ENCODE data around the gene SUN1. TPM values are rescaled to one million over a fixed set of nuclear protein-coding genes. Genes with fewer than 3 reads are reported as not detected.

Gene SUN1
- total RNA-seq, 2 experiments from 2014 or later, result 41.4 to 46.3 TPM

DNA sequence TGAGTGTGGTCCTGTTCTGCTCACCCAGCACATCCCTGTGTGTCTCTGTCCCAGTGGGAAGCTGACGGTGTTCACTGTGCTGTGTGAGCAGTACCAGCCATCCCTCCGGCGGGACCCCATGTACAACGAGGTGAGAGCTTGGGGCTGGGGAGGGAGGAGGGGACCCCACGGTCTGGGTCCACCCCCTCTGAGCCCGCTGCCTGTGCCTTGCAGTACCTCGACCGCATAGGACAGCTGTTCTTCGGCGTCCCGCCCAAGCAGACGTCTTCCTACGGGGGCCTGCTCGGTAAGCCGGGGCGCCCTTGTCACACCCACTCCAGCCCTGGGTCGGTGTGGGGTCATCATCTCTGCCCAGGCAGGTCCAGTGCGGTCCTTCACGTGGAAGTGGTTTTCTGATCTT, 61.4 kb downstream of the SUN1 start:
- DNase-seq (no peak), ATAC-seq (no peak)
- CTCF ChIA-PET, result no interaction called here
- H3K9me3 Mint-ChIP-seq (ENCODE audit: low read depth), result no peaks in the 10 kb centered on the region
- H3K27me3 Mint-ChIP-seq, result no peaks in the 10 kb centered on the region
- peaks cover 45% of the 10 kb centered on the region for H3K36me3 Mint-ChIP-seq
- no peak overlapping the region for H3K4me3 Mint-ChIP-seq
- H3K4me1 Mint-ChIP-seq, result no peaks in the 10 kb centered on the region
- H3K27ac Mint-ChIP-seq, result no peak overlapping the region

DNA sequence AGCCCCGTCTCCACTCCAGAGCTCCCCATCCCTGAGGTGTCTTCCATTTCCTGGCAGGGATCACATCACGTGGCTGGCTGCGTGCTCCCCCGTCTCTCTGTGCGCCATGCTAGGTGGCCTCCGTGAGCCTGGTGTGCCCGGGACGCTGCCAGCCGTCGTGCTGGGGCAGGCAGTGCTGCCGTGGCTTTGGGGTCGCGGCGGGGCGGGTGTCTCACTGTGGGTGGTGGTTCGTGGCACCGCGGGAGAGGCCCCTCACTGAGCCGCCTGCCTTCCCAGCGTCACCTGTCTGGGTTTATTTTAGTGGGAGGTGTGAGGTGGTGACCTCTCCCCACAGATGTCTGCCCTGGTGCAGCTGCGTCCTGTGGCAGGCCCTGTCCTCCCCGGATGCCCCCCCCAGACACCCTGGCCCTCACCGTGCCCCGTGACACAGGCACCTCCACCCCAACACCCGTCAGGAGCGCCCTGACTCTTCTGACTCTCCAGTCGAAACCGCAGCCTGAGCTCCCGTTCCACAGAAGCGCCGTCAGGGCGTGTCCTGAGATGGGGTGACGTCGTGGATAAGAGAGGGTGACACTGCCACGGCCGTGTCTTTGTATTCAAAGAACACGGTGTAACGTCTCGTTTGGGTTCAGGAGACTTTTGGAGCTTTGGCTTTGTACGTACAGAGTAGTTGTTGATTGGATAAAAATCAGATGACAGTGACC, 62.0 kb downstream of the SUN1 start:
- Mint-ChIP-seq H3K27ac (no peak overlapping the region), H3K36me3 (peaks cover 42% of the 10 kb centered on the region)
- CTCF ChIA-PET, result no interaction called here

DNA sequence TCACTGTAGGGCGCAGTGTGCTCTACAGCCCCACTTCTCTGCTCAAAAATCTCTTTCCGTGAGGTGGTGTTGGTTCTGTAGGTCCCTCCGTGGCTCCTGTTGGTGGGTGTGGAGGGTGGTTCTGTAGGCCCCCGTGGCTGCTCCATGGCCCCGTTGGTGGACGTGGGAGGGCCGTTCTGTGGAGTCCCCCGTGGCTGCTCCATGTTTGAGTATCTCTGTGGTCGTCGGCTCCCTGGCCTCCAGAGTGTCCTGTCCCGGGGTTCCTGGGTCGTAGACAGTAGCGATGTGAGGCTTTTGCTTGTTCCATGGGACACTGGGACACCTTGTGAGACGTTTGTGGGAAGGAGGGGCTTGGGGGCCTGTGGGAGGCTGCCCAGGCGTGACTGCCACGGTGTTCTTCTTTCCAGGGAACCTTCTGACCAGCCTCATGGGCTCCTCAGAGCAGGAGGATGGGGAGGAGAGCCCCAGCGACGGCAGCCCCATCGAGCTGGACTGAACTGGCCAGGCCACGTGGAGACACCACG, 62.7 kb downstream of the SUN1 start:
- peaks cover 42% of the 10 kb centered on the region for H3K36me3 Mint-ChIP-seq
- DNase-seq (no peak), ATAC-seq (no peak)
- no peaks in the 10 kb centered on the region for H3K27me3 Mint-ChIP-seq
- no peak overlapping the region for H3K4me3 Mint-ChIP-seq
- no peaks in the 10 kb centered on the region for H3K9me3 Mint-ChIP-seq (ENCODE audit: low read depth)
- no peaks in the 10 kb centered on the region for H3K4me1 Mint-ChIP-seq
- H3K27ac Mint-ChIP-seq, result no peak overlapping the region
- CTCF ChIA-PET, result no interaction called here

More for the DNA sequence above, 62.0 kb downstream of the SUN1 start:
- no peaks in the 10 kb centered on the region for H3K4me1 Mint-ChIP-seq
- no peak for ATAC-seq
- H3K4me3 Mint-ChIP-seq, result no peak overlapping the region
- no peaks in the 10 kb centered on the region for H3K9me3 Mint-ChIP-seq (ENCODE audit: low read depth)
- no peak for DNase-seq
- H3K27me3 Mint-ChIP-seq, result no peaks in the 10 kb centered on the region

DNA sequence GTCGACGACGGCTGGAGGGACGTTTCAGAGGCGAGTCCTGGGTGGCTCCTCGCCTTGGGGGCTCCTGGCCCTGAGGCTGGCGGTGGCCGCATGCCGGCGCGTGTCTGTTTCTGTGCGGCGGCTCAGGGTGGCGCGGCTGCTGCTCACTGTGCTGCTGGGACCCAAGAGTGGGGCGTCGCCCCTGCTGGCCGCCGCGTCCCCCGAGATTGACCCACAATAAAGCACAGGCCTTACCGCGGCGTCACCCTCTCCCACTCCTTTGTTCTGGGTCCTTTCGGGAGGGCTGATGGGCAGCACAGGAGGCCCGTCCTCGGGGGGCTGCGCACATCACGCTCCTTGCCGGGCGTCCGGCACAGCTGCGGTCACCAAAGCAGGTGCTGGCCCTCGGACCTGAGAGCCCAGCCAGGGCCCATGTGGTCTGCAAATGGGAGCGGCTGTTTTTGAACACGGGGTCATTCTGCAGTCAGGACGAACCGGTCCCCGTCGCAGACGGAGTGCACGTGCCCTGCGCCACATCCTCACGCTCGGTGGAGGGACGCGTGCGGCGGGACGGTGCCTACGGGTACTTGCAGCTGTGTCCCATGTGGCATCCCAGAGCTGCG, 63.3 kb downstream of the SUN1 start:
- Mint-ChIP-seq H3K4me1 (no peaks in the 10 kb centered on the region), H3K36me3 (peaks cover 39% of the 10 kb centered on the region), H3K4me3 (no peak overlapping the region), H3K27ac (no peak overlapping the region), H3K27me3 (no peaks in the 10 kb centered on the region), H3K9me3 (ENCODE audit: low read depth) (no peaks in the 10 kb centered on the region)
- DNase-seq, result no peak
- CTCF ChIA-PET, result no interaction called here
- ATAC-seq, result no peak

DNA sequence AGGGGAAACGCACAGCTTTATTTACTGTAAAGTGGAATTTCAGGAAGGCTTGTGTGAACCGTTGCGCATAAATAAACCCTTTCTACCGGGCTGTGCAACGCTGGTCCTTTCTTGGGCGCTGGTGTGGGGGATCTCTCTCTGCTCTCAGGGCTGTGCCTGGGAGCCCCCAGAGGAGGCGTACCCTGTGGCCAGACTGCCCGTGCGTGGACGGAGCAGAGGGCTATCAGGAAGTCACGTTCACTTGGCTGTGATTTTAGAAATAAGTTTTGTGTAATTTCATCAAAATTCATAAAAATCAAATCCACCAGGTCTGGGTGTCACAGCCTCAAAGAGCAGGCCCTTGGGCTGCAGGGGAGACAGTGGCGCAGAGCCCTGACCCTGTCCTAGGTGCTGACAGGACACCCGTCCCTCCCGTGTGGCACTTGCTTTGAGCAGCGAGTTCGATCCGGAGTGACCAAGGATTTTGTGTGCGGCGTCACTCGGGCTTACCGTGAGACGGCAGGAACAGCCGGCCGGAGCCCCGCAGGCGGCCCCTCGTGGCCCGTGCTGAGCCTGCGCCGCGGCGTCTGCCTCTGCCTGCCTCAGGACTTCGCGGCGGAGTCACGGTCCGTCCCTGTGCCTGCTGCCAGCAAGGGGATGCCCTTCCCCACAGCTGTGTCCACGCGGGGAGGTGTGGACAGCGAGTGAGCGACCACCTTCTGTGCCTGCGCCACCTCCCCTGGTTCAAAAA, 64.2 kb downstream of the SUN1 start:
- Mint-ChIP-seq H3K4me1 (no peaks in the 10 kb centered on the region), H3K27ac (no peak overlapping the region), H3K36me3 (peaks cover 33% of the 10 kb centered on the region), H3K9me3 (ENCODE audit: low read depth) (no peaks in the 10 kb centered on the region), H3K27me3 (no peaks in the 10 kb centered on the region), H3K4me3 (no peak overlapping the region)
- ATAC-seq (no peak), DNase-seq (no peak)
- CTCF ChIA-PET, result no interaction called here

DNA sequence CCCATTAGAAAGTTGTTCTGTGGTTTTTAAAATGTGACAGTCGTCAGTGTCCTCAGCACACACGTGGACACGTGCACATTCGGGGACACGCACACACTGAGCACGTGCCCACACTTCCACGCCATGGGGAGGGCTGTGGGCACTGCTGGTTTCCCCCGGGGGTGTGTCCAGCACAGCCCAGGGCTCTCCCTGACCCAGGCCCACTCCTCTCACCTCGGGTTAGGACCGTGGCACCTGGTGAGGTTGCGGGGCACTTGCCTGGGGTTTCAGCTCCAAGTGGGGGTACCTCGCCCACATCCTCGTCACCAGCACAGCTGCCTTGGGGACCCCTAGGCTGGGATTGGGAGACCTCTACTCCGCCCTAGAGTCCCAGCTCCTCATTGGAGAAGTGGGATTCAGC, 64.8 kb downstream of the SUN1 start:
- no peaks in the 10 kb centered on the region for H3K27me3 Mint-ChIP-seq
- H3K27ac Mint-ChIP-seq, result no peak overlapping the region
- peaks cover 33% of the 10 kb centered on the region for H3K36me3 Mint-ChIP-seq
- H3K9me3 Mint-ChIP-seq (ENCODE audit: low read depth), result no peaks in the 10 kb centered on the region
- ATAC-seq (no peak), DNase-seq (no peak)
- H3K4me1 Mint-ChIP-seq, result no peaks in the 10 kb centered on the region
- CTCF ChIA-PET, result no interaction called here
- no peak overlapping the region for H3K4me3 Mint-ChIP-seq

DNA sequence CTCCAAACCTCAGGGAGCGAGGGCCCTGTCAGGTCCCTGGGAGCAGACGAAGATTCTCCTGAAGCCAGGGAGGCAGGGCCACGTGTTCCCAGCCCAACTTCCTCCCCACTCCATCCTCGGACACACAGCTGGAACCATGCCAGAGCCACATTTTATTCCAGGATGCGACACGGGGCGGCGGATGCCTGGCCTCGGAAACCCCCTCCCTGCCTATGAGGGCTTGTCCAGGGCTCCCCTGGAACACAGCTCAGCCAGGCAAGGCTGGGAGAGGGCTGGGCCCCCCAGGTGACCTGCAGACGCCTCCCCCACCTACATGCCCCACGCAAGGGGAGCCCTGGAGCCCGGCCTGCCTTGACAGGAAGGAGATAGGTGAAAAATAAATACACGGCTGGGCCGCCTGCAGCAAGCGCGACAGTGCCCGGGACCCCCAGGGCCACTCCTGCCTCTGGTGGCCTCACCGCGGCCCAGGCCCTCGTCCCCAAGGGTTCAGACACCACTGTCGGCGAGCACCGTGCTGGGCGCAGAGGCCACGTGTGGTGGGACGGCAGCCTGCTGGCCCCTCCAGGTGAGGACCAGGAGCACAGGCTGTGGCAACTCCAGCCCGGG, 65.6 kb downstream of the SUN1 start:
- no peaks in the 10 kb centered on the region for H3K9me3 Mint-ChIP-seq (ENCODE audit: low read depth)
- peaks cover 26% of the 10 kb centered on the region for H3K36me3 Mint-ChIP-seq
- DNase-seq, result no peak
- no peak for ATAC-seq
- no peak overlapping the region for H3K4me3 Mint-ChIP-seq
- H3K27ac Mint-ChIP-seq, result no peak overlapping the region
- no peaks in the 10 kb centered on the region for H3K27me3 Mint-ChIP-seq
- no peaks in the 10 kb centered on the region for H3K4me1 Mint-ChIP-seq
- CTCF ChIA-PET, result no interaction called here

DNA sequence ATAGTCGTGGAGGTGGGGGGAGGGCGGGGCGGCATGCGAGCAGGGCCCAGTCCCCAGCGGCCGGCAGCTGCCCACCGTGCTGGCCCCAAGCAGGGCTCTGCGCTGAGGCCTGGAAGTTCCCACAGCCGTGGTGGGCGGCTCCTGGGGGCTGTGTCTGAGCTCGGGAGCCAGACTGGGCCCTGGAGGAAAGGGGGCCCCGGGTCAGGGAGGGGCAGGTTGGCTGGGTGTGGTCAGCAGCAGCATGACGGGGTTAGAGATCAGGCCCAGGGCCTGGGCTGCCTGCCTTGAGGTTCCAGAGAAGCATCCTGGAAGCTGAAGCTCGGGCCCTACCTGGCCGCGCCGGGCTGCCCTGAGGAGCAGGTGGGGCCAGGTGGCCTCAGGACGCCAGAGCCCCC, 66.2 kb downstream of the SUN1 start:
- Mint-ChIP-seq H3K27me3 (no peaks in the 10 kb centered on the region), H3K9me3 (ENCODE audit: low read depth) (no peaks in the 10 kb centered on the region), H3K36me3 (peaks cover 20% of the 10 kb centered on the region), H3K27ac (no peak overlapping the region), H3K4me1 (no peaks in the 10 kb centered on the region), H3K4me3 (no peak overlapping the region)
- DNase-seq (no peak), ATAC-seq (no peak)
- CTCF ChIA-PET, result no interaction called here

DNA sequence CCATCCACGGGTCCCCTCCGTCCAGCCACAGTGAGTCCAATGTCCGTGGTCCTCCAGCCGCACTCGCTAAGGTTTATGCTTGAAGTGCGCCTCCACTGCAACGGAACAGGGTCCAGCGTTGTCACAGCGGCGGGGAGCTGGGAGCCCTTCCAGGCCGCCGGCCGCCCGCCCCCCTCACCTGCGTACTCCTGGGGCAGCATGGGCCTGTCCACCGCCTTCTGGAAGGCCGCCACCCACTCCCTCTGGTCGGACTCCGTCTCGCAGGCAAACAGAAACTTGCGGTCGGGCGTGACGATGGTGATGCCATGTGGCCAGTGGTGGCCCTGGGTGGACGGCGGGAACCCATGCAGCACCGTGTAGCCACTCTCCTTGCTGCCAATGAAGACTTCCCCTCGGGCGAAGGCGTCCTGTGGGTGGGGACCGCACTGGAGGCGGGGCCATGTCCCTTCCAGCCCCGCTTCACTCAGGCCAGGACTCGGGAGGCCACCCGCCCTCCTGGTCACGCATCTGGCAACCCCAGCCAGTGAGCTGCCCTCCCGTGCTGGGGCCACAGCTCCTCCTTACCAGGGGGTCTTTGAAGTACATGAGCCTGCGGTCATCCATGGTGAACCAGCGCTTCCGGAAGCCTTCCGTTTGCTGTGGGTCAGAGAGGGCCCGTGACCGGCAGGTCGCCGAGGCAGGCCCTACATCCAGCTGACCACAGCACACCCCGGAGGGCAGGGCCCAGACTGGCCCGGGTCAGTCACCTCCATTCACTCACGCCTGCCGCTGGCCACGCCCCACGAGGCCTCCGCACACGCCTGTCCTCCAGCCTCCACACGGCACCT, 66.8 kb downstream of the SUN1 start:
- no peak for DNase-seq
- CTCF ChIA-PET, result no interaction called here
- H3K4me1 Mint-ChIP-seq, result no peaks in the 10 kb centered on the region
- H3K27ac Mint-ChIP-seq, result no peak overlapping the region
- H3K4me3 Mint-ChIP-seq, result no peak overlapping the region
- peaks cover 15% of the 10 kb centered on the region for H3K36me3 Mint-ChIP-seq
- no peaks in the 10 kb centered on the region for H3K9me3 Mint-ChIP-seq (ENCODE audit: low read depth)
- H3K27me3 Mint-ChIP-seq, result no peaks in the 10 kb centered on the region
- ATAC-seq, result no peak

DNA sequence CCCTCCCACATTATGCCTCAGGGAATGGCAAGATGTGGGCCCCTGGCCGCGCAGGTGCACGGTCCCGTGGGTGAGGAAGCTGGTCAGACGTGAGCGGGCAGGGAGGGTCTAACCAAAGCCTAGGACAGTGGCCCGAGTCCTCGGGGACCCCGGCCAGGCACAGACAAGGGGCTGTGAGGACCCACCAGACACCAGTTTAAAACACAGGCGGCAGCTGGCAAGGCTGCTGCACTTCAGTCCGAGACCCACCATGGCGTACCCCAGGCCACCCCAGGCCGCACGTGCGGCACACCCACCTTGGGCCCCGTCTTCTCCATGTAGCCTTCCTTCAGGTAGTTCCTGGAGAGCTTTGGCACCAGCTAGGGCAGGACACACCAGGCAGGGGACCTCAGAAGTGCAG, 67.5 kb downstream of the SUN1 start:
- CTCF ChIA-PET, result interaction anchor here (0.5 kb wide), 1 partner anchor 34 kb away, joined by 3 read pairs; no protein-coding TSS in a partner anchor

DNA sequence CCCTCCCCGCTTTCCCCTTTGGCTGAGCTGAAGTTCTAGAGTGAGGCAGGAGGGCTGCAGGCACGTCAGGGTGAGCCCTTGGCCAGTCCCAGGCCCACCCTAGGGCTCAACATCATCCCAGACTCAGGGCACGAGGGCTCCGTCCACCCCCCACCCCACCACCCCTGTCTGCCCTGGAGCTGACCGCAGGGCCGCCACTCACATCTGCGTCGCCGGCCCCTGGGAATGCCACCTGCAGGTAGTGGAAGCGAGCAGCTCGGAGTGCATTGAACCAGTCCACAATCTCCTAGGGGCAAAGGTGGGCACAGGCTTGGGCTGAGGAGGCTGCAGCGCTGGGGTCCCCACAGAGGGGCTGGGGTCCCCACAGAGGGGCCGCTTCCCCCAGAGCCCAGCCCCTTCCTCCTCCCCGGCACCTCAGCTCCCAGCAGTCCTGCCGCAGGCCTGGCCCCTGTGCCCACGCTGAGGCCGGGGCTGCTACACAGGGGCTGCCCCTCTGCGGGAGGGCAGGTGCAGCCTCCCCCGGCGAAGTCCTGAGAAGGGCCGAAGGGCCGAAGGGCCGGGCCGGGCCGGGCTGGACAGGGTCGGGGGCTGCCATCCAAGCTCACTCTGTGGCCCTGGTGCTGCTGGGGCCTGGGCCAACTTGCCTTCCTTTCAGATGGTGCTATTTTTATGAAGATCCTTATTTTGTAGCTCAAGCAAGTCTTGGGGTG, 68.2 kb downstream of the SUN1 start:
- Mint-ChIP-seq H3K4me3 (no peak overlapping the region), H3K27me3 (no peaks in the 10 kb centered on the region), H3K4me1 (no peaks in the 10 kb centered on the region), H3K9me3 (ENCODE audit: low read depth) (no peaks in the 10 kb centered on the region), H3K36me3 (peaks cover 8% of the 10 kb centered on the region), H3K27ac (no peak overlapping the region)
- DNase-seq, result no peak
- ATAC-seq, result no peak
- CTCF ChIA-PET, result interaction anchor here (0.5 kb wide), 1 partner anchor 33 kb away, joined by 3 read pairs; no protein-coding TSS in a partner anchor

More for the DNA sequence above, 67.5 kb downstream of the SUN1 start:
- ATAC-seq (no peak), DNase-seq (no peak)
- no peaks in the 10 kb centered on the region for H3K9me3 Mint-ChIP-seq (ENCODE audit: low read depth)
- H3K4me3 Mint-ChIP-seq, result no peak overlapping the region
- H3K36me3 Mint-ChIP-seq, result peaks cover 10% of the 10 kb centered on the region
- H3K4me1 Mint-ChIP-seq, result no peaks in the 10 kb centered on the region
- no peak overlapping the region for H3K27ac Mint-ChIP-seq
- no peaks in the 10 kb centered on the region for H3K27me3 Mint-ChIP-seq

DNA sequence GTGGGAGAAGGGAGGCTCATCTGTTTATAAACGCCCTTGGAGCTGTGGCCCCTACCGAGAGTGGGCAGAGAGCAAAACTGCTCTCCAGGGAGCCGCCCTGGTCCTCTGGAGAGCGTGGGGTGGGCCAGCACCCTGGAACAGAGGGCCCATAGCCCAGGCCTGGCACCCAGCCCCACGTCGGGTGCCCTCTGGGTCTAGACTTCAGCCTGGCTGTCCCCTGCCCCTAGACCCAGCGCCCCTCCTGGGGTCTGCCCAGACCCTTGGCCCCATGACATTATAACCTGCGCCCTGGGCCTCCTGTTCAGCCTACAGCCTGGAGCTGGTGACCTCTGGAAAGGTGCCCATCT, 68.7 kb downstream of the SUN1 start:
- H3K27ac Mint-ChIP-seq, result no peak overlapping the region
- H3K4me1 Mint-ChIP-seq, result no peaks in the 10 kb centered on the region
- DNase-seq (no peak), ATAC-seq (no peak)
- no peaks in the 10 kb centered on the region for H3K9me3 Mint-ChIP-seq (ENCODE audit: low read depth)
- peaks cover 5% of the 10 kb centered on the region for H3K36me3 Mint-ChIP-seq
- H3K27me3 Mint-ChIP-seq, result no peaks in the 10 kb centered on the region
- CTCF ChIA-PET, result no interaction called here
- no peak overlapping the region for H3K4me3 Mint-ChIP-seq
